ENCODE data around the gene SOAT1.
A peak's percentile ranks its signal among the peaks of the same experiment; 100 is the strongest.
"Not testable (repeated sequence)": the region's sequence is repeated elsewhere in the genome, so short reads cannot be mapped to it uniquely, and the experiment has no call there.

The SOAT1 gene

GRCh38 chr1:179293340-179294327 is at the start of gene SOAT1:
TSS of gene SOAT1 (plus strand) at chr1:179293797. CDS start at chr1:179302685, 8,888 bp downstream.
- DNase-seq = peak; percentile 79 to 91 (median 84)

DNA sequence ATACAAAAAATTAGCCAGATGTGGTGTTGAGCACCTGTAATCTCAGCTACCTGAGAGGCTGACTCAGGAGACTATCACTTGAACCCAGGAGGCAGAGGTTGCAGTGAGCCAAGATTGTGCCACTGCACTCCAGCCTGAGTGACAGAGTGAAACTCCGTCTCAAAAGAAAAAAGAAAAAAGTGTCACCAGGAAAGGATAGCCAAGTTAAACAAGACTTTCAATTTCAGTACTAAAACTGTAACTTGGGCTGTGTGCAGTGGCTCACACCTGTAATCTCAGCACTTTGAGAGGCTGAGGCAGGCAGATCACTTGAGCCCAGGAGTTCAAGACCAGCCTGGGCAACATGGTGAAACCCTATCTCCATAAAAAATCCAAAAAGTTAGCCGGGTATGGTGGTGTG is 48.2 kb upstream of the SOAT1 start:
- DNase-seq = not testable (repeated sequence)

GRCh38 chr1:179247923-179248322 is 45.7 kb upstream of the SOAT1 start:
- no peak for DNase-seq

- DNase-seq = no peak
Observed at GRCh38 chr1:179251675-179252074, 41.9 kb upstream of the SOAT1 start.

- DNase-seq = no peak
Observed at GRCh38 chr1:179252606-179253005, 41.0 kb upstream of the SOAT1 start.

DNA sequence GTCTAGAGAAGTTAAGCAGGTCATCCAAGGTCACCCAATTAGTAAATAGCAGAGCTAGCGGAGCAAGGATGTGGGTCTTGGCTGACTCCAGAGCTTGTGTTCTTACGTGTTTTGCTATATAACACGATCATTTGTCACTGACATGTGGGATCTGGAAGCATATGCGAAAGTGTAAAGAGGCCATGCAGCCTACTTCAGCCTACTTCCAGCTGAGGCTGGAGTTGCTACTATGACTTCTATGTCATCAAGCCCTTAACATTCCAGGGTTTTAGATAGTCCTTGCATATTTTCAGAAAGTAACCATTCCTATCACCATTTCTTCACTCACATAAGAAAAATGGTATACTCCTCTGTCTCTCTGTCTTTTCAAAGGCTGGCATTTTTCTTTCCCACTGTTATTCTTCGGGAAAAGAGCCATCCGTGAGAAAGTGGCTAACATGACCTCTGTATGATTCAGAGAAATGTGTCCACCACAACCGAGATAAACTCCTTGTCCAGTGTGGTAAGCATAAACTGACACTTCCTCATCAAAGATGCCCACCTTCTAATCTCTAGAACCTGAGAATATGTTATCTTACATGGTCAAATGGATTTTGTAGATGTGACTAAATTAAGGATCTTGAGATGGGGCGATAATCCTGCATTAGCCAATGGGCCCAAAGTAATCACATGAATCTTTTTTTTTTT is 40.2 kb upstream of the SOAT1 start:
- no peak for DNase-seq

- DNase-seq = no peak
Observed at GRCh38 chr1:179262183-179262582, 31.4 kb upstream of the SOAT1 start.

DNA sequence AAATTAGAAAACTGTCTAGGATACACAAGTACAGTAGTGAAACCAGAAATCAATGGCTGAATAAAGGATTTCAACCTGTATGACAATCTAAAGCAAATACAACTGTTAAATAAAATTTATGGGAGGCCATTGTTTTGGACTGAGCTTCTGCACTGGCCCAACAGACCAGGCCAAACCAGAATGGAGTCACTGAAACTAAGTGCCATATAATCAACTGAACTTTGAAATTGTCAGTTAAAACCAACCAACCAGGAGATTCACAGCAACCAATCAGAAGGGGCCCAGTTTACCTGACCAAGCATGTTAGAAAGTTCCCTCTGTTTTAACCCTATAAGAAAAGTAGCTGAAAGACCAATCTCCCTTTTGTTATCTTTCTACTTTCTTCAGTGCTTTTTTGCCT is 30.5 kb upstream of the SOAT1 start:
- no peak for DNase-seq

DNA sequence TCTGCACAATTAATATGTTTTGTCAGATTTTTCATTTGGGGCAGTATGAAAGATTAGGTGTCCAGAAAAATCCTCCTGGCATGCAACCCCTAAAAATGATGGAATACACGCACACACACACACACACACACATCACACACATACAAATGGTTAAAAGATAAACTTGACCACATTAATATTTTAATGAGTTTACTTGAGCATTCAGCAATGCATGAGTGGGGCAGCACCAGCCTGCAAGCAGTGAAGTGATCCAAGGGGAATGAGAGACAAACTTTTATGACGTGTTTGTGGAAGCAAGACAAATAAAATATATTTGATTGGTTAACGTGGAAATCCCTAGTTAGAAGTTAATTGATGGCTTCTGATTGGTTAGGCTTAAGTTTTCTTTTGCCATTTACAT is 29.1 kb upstream of the SOAT1 start:
- no peak for DNase-seq

DNA sequence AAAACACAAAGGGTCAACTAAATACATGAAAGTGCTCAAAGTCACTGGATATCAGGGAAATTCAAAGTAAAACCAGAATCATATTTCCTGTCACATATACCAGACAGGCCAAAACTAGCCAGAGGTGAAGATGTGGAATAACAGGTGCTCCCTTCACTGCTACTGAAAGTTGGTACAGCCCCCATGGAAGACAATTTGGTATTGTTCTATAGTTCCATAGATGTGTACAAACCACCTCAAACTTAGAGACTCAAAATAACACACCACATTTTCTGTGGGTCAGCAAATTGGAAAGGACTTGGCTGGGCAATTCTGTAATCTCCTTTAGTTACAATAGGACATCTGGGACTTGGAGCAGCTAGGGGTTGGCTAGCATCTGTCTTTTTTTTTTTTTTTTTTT is 24.5 kb upstream of the SOAT1 start:
- no peak for DNase-seq

- DNase-seq = not testable (repeated sequence)
Observed at GRCh38 chr1:179274424-179274823, 19.2 kb upstream of the SOAT1 start.

DNA sequence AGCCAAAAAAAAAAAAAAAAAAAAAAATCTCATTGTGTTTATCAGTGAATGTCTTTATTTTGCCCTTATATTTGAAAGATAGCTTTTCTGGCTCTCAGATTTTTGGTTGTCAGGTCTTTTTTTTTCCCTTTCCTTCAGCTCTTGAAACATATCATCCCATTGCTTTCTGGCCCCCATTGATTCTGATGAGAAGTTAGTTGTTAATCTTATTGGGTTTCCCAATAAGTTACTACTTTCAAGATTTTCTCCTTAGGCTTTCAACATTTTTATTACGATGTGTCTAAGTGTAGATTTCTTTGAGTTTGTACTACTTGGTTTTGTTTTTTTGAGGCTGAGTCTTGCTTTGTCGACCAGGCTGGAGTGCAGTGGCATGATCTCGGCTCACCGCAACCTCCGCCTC is 14.7 kb upstream of the SOAT1 start:
- no peak for DNase-seq

DNA sequence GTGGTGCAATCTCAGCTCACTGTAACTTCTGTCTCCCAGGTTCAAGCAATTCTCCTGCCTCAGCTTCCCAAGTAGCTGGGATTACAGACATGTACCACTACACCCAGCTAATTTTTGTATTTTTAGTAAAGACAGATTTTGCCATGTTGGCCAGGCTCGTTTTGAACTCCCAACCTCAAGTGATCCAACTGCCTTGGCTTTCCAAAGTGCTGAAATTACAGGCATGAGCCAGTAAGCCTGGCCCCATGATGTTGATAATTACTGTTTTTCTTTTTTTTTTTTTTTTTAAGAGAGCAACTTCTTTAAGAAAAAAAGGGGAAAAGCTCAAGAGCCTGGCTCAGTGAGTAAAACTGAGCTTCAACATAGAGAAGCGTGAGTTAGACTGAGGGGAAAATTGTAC is 9.6 kb upstream of the SOAT1 start:
- DNase-seq = no peak

DNA sequence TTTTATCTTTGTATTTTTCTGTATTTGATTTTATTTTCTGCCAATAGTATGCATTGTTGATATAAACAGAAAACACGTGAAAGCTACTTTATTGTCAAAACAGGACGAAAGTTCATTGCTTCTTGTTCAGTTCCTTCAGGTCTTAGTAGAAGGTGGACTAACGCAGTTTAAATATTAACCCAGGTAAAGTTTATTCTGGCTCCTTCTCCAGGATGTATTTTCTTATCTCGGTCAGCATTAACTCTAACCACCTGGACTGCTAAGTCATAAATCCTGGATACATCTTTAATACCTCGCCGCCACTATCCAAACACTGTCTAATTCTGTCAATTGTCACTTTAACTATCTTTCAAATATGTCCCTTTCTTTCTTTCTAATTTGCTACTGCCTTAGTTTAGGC is 5.7 kb upstream of the SOAT1 start:
- no peak for DNase-seq

GRCh38 chr1:179288977-179289376 is 4.6 kb upstream of the SOAT1 start:
- DNase-seq = no peak

DNA sequence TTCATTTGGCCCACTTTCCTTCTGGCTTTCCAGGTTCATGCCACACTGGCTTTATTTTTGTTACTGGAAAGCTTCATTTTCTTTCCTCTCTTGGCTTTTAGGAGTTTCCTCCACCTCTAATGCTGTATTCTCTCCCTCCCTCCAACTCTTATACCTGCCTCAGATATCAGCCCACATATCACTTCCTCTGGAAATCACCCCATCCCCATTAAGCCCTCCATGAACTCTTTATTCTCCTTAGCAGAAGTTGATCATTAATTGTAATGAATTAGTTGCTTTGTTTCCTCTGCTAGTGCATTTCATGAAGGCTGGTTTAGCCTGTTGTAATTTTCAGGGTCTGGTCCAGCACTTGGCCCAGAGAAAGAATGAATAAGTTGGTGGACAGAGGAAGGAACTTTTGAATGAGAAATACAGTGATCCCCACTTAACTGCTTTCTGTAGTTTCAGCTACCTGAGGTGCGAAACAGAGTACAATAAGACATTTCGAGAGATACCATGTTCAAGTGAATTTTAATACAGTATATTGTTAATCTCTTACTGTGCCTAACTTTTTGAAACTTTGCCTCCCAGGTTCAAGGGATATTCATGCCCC is 1.7 kb downstream of the SOAT1 start:
- no peak for DNase-seq

DNA sequence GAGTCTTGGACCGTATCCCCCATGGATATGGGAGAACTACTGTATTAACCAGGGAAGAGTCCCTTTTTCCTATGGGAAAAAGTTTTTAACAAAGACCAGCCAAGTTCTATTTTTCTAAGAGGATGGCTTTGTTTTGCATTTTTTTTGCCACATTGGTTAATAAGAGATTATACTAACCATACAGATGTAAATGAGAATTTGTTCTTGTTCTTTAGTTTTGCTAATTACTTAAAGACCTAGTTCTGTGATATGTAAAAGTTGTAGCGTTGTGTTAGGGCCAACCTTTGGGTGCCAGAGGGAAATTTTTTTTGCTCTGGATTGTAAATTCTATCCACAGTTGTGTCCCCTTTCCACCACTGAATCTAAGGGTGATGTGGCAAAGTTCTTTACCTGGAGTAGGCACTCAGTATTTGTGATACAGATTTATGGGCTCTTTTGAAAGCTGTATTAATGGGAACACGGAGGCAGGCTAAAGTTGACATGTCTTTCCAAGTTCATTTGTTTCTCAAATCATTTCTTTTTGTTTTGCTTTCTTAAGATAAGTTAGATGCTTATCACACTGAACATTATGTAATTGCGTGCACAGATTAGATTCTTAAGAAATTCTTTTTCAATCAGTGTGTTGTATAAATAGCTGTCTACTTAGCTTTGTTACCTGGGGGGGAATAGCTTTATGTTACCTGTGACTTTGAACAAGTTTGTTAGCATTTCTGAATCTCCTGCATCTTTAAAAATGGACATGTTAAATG is 2.9 kb downstream of the SOAT1 start:
- no peak for DNase-seq

DNA sequence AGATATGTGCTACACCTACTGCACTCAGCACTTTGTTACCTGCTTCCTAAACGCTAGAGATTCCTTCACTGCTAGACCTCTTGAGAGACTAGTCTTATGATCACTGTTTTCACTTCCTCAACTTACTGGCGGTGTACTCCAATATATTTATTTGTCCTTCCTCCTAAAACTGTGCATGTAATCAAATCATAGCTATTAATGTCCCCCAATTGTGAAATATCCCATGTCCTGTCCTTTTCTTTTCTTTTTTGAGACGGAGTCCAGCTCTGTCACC is 3.4 kb downstream of the SOAT1 start:
- DNase-seq = no peak

GRCh38 chr1:179298952-179299351 is 5.4 kb downstream of the SOAT1 start:
- peak in 2 of 4 experiments; percentile 5 to 6 for DNase-seq

DNA sequence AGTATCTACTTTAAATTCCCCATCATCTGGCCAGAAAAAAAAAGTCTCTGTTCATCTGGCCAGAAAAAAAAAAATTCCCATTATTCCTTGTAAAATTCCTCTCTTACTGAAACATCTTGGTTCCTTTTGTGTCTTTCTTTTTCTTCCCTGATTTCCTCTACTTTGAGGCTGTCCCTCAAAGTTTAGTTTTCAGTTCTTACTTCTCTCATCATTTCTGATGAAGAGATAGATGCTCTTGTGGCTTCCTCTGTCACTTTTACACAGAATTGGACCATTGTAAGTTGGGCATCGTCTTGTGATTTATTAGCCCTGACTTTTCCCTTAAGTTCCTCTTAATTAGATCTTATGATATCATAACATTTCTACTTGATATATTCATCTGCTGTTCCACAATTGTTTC is 6.5 kb downstream of the SOAT1 start:
- no peak for DNase-seq

- DNase-seq = no peak
Observed at GRCh38 chr1:179302070-179302469, 8.5 kb downstream of the SOAT1 start.

- no peak for DNase-seq
Observed at GRCh38 chr1:179303200-179303785, 9.7 kb downstream of the SOAT1 start.

- no peak for DNase-seq
Observed at GRCh38 chr1:179305450-179305849, 11.9 kb downstream of the SOAT1 start.

All from activated CD4-positive, CD25-positive, alpha-beta regulatory T cell (primary cell).